ENCODE results near the gene NPIPA1.
"Not testable (repeated sequence)": the region's sequence is repeated elsewhere in the genome, so short reads cannot be mapped to it uniquely, and the experiment has no call there.

The NPIPA1 gene

GRCh38 chr16:14975418-14976194 is 38.4 kb downstream of the NPIPA1 start:
- not testable (repeated sequence) for H3K27me3 ChIP-seq (ENCODE audit: insufficient read depth, low read depth); H3K36me3 ChIP-seq (ENCODE audit: insufficient read depth); H4K20me1 ChIP-seq (ENCODE audit: insufficient read depth); H3K4me3 ChIP-seq (IDR thresholded peaks at IDR 0.05; ENCODE audit: insufficient read depth, low read depth, low read length)
- peaks cover 45% of the 10 kb centered on the region; the same call in 1 of the 2 replicates for H3K79me2 ChIP-seq (ENCODE audit: insufficient read depth, low read depth)
- peak overlapping the region; percentile 39; the same call in 1 of the 2 replicates for H3K27ac ChIP-seq
- H3K4me1 ChIP-seq (ENCODE audit: low read depth, poor library complexity, severe bottlenecking), result peaks cover 13% of the 10 kb centered on the region
- H3K4me2 ChIP-seq, result peak overlapping the region; percentile 54
- peak overlapping the region; percentile 73 for H3K9ac ChIP-seq
- peak overlapping the region; percentile 94 for H2AFZ ChIP-seq (ENCODE audit: low read depth)

GRCh38 chr16:14976971-14977736 is 39.9 kb downstream of the NPIPA1 start:
- not testable (repeated sequence) for H3K4me3 ChIP-seq (IDR thresholded peaks at IDR 0.05; ENCODE audit: insufficient read depth, low read depth, low read length); H3K27me3 ChIP-seq (ENCODE audit: insufficient read depth, low read depth); H3K27ac ChIP-seq; H3K9ac ChIP-seq; H2AFZ ChIP-seq (ENCODE audit: low read depth); H3K36me3 ChIP-seq (ENCODE audit: insufficient read depth); H3K4me2 ChIP-seq; H4K20me1 ChIP-seq (ENCODE audit: insufficient read depth)
- peaks cover 49% of the 10 kb centered on the region; the same call in 1 of the 2 replicates for H3K79me2 ChIP-seq (ENCODE audit: insufficient read depth, low read depth)
- H3K4me1 ChIP-seq (ENCODE audit: low read depth, poor library complexity, severe bottlenecking), result peaks cover 13% of the 10 kb centered on the region

- not testable (repeated sequence) for H3K9ac ChIP-seq; H3K27ac ChIP-seq; H3K4me2 ChIP-seq; H3K4me3 ChIP-seq (IDR thresholded peaks at IDR 0.05; ENCODE audit: insufficient read depth, low read depth, low read length); H4K20me1 ChIP-seq (ENCODE audit: insufficient read depth); H3K27me3 ChIP-seq (ENCODE audit: insufficient read depth, low read depth); H3K36me3 ChIP-seq (ENCODE audit: insufficient read depth); H2AFZ ChIP-seq (ENCODE audit: low read depth)
- Histone ChIP-seq H3K4me1 (ENCODE audit: low read depth, poor library complexity, severe bottlenecking) (peaks cover 13% of the 10 kb centered on the region), H3K79me2 (ENCODE audit: insufficient read depth, low read depth) (peaks cover 49% of the 10 kb centered on the region; the same call in 1 of the 2 replicates)
These were observed 41.0 kb downstream of the NPIPA1 start for GRCh38 chr16:14978281-14978680.

DNA sequence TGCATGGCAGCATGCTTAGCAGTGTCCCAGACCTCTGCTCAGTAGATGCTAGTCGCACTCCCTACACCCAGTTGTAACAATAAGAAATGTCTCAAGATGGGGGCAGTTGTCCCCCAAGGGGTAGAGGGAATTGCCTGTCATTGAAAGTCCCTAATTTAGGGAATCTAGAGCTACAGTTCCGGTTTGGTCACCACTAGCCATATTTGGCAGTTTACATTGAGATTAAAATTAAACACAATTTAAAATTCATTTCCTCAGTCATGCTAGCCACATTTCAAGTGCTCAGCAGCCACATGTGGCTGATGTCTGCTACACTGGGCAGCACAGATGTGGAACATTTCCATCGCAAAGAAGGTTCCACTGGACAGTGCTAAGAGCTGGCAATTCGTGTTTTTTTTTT is 41.7 kb downstream of the NPIPA1 start:
- H4K20me1 ChIP-seq (ENCODE audit: insufficient read depth); H3K4me2 ChIP-seq: not testable (repeated sequence)
- peaks cover 49% of the 10 kb centered on the region; the same call in 1 of the 2 replicates for H3K79me2 ChIP-seq (ENCODE audit: insufficient read depth, low read depth)

GRCh38 chr16:14981234-14981633 is 44.0 kb downstream of the NPIPA1 start:
- H3K9ac ChIP-seq; H3K36me3 ChIP-seq (ENCODE audit: insufficient read depth); H3K27me3 ChIP-seq (ENCODE audit: insufficient read depth, low read depth); H4K20me1 ChIP-seq (ENCODE audit: insufficient read depth); H2AFZ ChIP-seq (ENCODE audit: low read depth); H3K4me3 ChIP-seq (IDR thresholded peaks at IDR 0.05; ENCODE audit: insufficient read depth, low read depth, low read length); H3K27ac ChIP-seq; H3K4me1 ChIP-seq (ENCODE audit: low read depth, poor library complexity, severe bottlenecking); H3K4me2 ChIP-seq: not testable (repeated sequence)
- H3K79me2 ChIP-seq (ENCODE audit: insufficient read depth, low read depth), result peaks cover 58% of the 10 kb centered on the region

More for the DNA sequence above, 41.7 kb downstream of the NPIPA1 start:
- not testable (repeated sequence) for H3K36me3 ChIP-seq (ENCODE audit: insufficient read depth); H2AFZ ChIP-seq (ENCODE audit: low read depth); H3K4me3 ChIP-seq (IDR thresholded peaks at IDR 0.05; ENCODE audit: insufficient read depth, low read depth, low read length); H3K27me3 ChIP-seq (ENCODE audit: insufficient read depth, low read depth); H3K27ac ChIP-seq; H3K9ac ChIP-seq
- peaks cover 11% of the 10 kb centered on the region for H3K4me1 ChIP-seq (ENCODE audit: low read depth, poor library complexity, severe bottlenecking)

DNA sequence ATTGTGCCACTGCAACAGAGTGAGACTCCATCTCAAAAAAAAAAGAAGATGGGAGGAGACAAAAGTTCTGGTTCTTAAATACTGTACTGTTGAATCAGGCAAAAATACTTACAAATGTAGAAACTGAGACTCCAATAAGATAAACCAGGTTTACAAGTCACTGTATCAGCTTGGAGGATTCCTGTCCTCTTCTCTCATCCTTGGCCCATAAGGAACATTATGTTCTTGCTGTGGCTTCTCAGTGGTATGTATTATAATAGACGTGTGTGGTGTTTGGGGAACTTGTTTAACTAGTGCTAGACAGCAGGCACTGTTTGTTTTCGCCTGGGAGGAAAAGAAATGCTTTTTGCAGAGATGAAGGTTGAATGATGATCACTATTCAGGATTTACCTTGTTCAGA is 45.3 kb downstream of the NPIPA1 start:
- not testable (repeated sequence) for H3K9ac ChIP-seq; H3K4me2 ChIP-seq; H4K20me1 ChIP-seq (ENCODE audit: insufficient read depth); H3K4me1 ChIP-seq (ENCODE audit: low read depth, poor library complexity, severe bottlenecking); H3K27ac ChIP-seq; H3K27me3 ChIP-seq (ENCODE audit: insufficient read depth, low read depth); H3K4me3 ChIP-seq (IDR thresholded peaks at IDR 0.05; ENCODE audit: insufficient read depth, low read depth, low read length); H3K36me3 ChIP-seq (ENCODE audit: insufficient read depth); H2AFZ ChIP-seq (ENCODE audit: low read depth)
- H3K79me2 ChIP-seq (ENCODE audit: insufficient read depth, low read depth), result peaks cover 55% of the 10 kb centered on the region

DNA sequence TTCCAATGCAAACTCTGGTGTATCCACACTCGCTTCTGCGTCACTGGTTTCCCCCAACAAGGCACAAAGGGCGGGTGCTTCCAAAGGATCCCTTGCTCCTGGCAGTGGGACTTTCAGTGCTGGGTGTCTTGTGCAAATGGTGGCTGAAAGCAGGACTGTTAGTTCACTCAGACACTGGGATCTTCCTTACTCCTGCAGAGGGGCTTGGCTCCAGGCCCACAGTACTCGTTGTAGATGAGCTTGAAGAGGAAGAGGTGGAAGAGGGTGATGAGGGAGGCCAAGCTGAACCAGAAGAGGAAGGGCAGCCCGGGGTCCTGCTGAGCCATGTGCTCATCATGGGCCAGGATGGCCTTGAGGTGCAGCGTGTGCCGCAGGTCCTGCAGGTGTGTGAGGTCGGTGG is 50.8 kb downstream of the NPIPA1 start:
- not testable (repeated sequence) for H3K27me3 ChIP-seq (ENCODE audit: insufficient read depth, low read depth); H3K4me3 ChIP-seq (IDR thresholded peaks at IDR 0.05; ENCODE audit: insufficient read depth, low read depth, low read length); H3K4me1 ChIP-seq (ENCODE audit: low read depth, poor library complexity, severe bottlenecking); H3K27ac ChIP-seq; H3K36me3 ChIP-seq (ENCODE audit: insufficient read depth); H4K20me1 ChIP-seq (ENCODE audit: insufficient read depth); H3K4me2 ChIP-seq; H2AFZ ChIP-seq (ENCODE audit: low read depth); H3K9ac ChIP-seq
- H3K79me2 ChIP-seq (ENCODE audit: insufficient read depth, low read depth), result peaks cover 44% of the 10 kb centered on the region

GRCh38 chr16:14988661-14989191 is 51.5 kb downstream of the NPIPA1 start:
- H2AFZ ChIP-seq (ENCODE audit: low read depth); H3K4me2 ChIP-seq; H4K20me1 ChIP-seq (ENCODE audit: insufficient read depth); H3K4me1 ChIP-seq (ENCODE audit: low read depth, poor library complexity, severe bottlenecking); H3K4me3 ChIP-seq (IDR thresholded peaks at IDR 0.05; ENCODE audit: insufficient read depth, low read depth, low read length); H3K27ac ChIP-seq; H3K36me3 ChIP-seq (ENCODE audit: insufficient read depth); H3K27me3 ChIP-seq (ENCODE audit: insufficient read depth, low read depth); H3K9ac ChIP-seq: not testable (repeated sequence)
- peaks cover 44% of the 10 kb centered on the region for H3K79me2 ChIP-seq (ENCODE audit: insufficient read depth, low read depth)

- not testable (repeated sequence) for H2AFZ ChIP-seq (ENCODE audit: low read depth); H3K27me3 ChIP-seq (ENCODE audit: insufficient read depth, low read depth); H3K4me1 ChIP-seq (ENCODE audit: low read depth, poor library complexity, severe bottlenecking); H3K4me3 ChIP-seq (IDR thresholded peaks at IDR 0.05; ENCODE audit: insufficient read depth, low read depth, low read length); H3K36me3 ChIP-seq (ENCODE audit: insufficient read depth); H4K20me1 ChIP-seq (ENCODE audit: insufficient read depth); H3K9ac ChIP-seq; H3K27ac ChIP-seq; H3K4me2 ChIP-seq
- peaks cover 51% of the 10 kb centered on the region for H3K79me2 ChIP-seq (ENCODE audit: insufficient read depth, low read depth)
These were observed 52.3 kb downstream of the NPIPA1 start for GRCh38 chr16:14989291-14990281.

All from KMS-11 (cell line).